ENCODE measurements around the gene CLIC3.
"Not testable (repeated sequence)": the region's sequence is repeated elsewhere in the genome, so short reads cannot be mapped to it uniquely, and the experiment has no call there.

CLIC3 gene

GRCh38 chr9:137006116-137007003 lies 10.0 kb upstream of the CLIC3 start:
- DNase-seq (ENCODE audit: extremely low spot score) = no peak
- ChIA-PET POLR2A (no interaction called here), CTCF (interaction anchor here (2.8 kb wide), 1 partner anchor 22 kb away, joined by 17 read pairs; the partner anchor contains the start of gene ABCA2)
- TF ChIP-seq CTCF (IDR thresholded peaks at IDR 0.05; ENCODE audit: control extremely low read depth, extremely low read depth, low read depth, missing control alignments) = no peak

GRCh38 chr9:137004285-137004684 lies 7.9 kb upstream of the CLIC3 start:
- CTCF ChIA-PET = interaction anchor here (1.1 to 6.6 kb wide), 5 partner anchors 8 to 32 kb away, joined by 3 to 41 read pairs (median 4); partner anchors contain the start of gene CLIC3

GRCh38 chr9:137002646-137003041 lies 6.3 kb upstream of the CLIC3 start:
- ChIA-PET CTCF (interaction anchor here (1.6 to 6.6 kb wide), 3 partner anchors 27 to 44 kb away, joined by 4 to 41 read pairs (median 26); partner anchors contain the start of gene NPDC1), POLR2A (no interaction called here)
- DNase-seq (ENCODE audit: extremely low spot score) = no peak
- TF ChIP-seq CTCF (IDR thresholded peaks at IDR 0.05; ENCODE audit: control extremely low read depth, extremely low read depth, low read depth, missing control alignments) = no peak

More at GRCh38 chr9:137004285-137004684, 7.9 kb upstream of the CLIC3 start:
- peak; percentile 30 for TF ChIP-seq CTCF (IDR thresholded peaks at IDR 0.05; ENCODE audit: control extremely low read depth, extremely low read depth, low read depth, missing control alignments)
- POLR2A ChIA-PET; DNase-seq (ENCODE audit: extremely low spot score): not testable (repeated sequence)

- no peak for TF ChIP-seq CTCF (IDR thresholded peaks at IDR 0.05; ENCODE audit: control extremely low read depth, extremely low read depth, low read depth, missing control alignments)
- ChIA-PET POLR2A (no interaction called here), CTCF (interaction anchor here (1.6 to 6.6 kb wide), 4 partner anchors 28 to 54 kb away, joined by 4 to 41 read pairs (median 18); partner anchors contain the start of gene NPDC1)
- DNase-seq (ENCODE audit: extremely low spot score) = no peak
These were observed 5.7 kb upstream of the CLIC3 start for GRCh38 chr9:137001857-137002645.

GRCh38 chr9:137000177-137000930 lies 4.0 kb upstream of the CLIC3 start:
- peak; percentile 84 for DNase-seq (ENCODE audit: extremely low spot score)
- ChIA-PET POLR2A (interaction anchor here (0.7 to 1.0 kb wide), 2 partner anchors 8 to 241 kb away, joined by 3 to 4 read pairs; partner anchors contain the start of gene TUBB4B), CTCF (interaction anchor here (0.7 to 6.6 kb wide), 10 partner anchors 12 to 232 kb away, joined by 3 to 41 read pairs (median 3); partner anchors contain the start of genes AJM1 and FBXW5)
- no peak for TF ChIP-seq CTCF (IDR thresholded peaks at IDR 0.05; ENCODE audit: control extremely low read depth, extremely low read depth, low read depth, missing control alignments)

Measured in GM10248 (cell line).